SK-N-SH (cell line): Measurements from ENCODE around the gene UBALD1. TPM values are rescaled to one million over a fixed set of nuclear protein-coding genes. Genes with fewer than 3 reads are reported as not detected.

Experiments used
- CTCF ChIA-PET: fragments of 300-600, 350-600 bp; formaldehyde crosslinking; extraction: SDS; loops from one replicate; lab custom pipeline; 2021; lab: Yijun Ruan, JAX
- POLR2A ChIA-PET: fragments of 350-600 bp; sonication (Branson Sonifier 250); formaldehyde crosslinking; extraction: SDS; loops from one replicate; lab custom pipeline; 2020; ENCODE audit warnings: antibody characterized with exemption, inconsistent platforms; lab: Yijun Ruan, JAX
- DNase-seq: peaks from one replicate; pipeline ENCODE4 v3.0.0; 2012
- H2AFZ ChIP-seq: fragments of 200-600 bp; sonication (generic); 2 replicates; pipeline ENCODE4 v1.8.1; 2016; ENCODE audit warnings: antibody characterized with exemption, mild to moderate bottlenecking, low read depth
- H3F3A ChIP-seq: fragments of 200-600 bp; sonication (generic); replicated peaks from 2 replicates; pipeline ENCODE3; 2016; ENCODE audit warnings: antibody characterized with exemption, mild to moderate bottlenecking; ENCODE audit not compliant: insufficient read depth
- H3K27ac ChIP-seq, 2 experiments: fragments of 200-500 bp in 1 of 2; fragments of 200-600 bp in 1 of 2; sonication (Bioruptor generic) in 1 of 2; sonication (generic), shearing (Covaris generic) in 1 of 2; 2 replicates each; pipeline versions ENCODE4 v1.5.1 to v1.6.1; 2014 to 2016; ENCODE audit warnings: low read depth in 2 of 2, inconsistent platforms in 1 of 2, low read length in 1 of 2, mild to moderate bottlenecking in 1 of 2, mixed read lengths in 1 of 2
- H3K27me3 ChIP-seq: fragments of 200-600 bp; sonication (generic), shearing (Covaris generic); 2 replicates; pipeline ENCODE4 v1.6.1; 2016; ENCODE audit warnings: mixed run types; ENCODE audit not compliant: insufficient read depth
- H3K36me3 ChIP-seq, 2 experiments: fragments of 200-500 bp in 1 of 2; fragments of 200-600 bp in 1 of 2; sonication (Bioruptor generic) in 1 of 2; sonication (generic) in 1 of 2; replicated peaks in 1 of 2; 2 replicates each; pipeline versions ENCODE3 to v1.5.1; 2014 to 2016; ENCODE audit warnings: low read length in 1 of 2, mild to moderate bottlenecking in 1 of 2; ENCODE audit not compliant: insufficient read depth in 2 of 2, control insufficient read depth in 1 of 2
- H3K4me1 ChIP-seq, 2 experiments: fragments of 200-500 bp in 1 of 2; fragments of 200-600 bp in 1 of 2; sonication (Bioruptor generic) in 1 of 2; sonication (generic), shearing (Covaris generic) in 1 of 2; 2 replicates each; pipeline versions ENCODE4 v1.5.1 to v1.6.1; 2014 to 2016; ENCODE audit warnings: low read depth in 1 of 2, low read length in 1 of 2, mixed run types in 1 of 2; ENCODE audit not compliant: insufficient read depth in 2 of 2, control insufficient read depth in 1 of 2
- H3K4me2 ChIP-seq: fragments of 200-600 bp; sonication (generic), shearing (Covaris generic); 2 replicates; pipeline ENCODE4 v1.6.1; 2017; ENCODE audit warnings: mixed run types
- H3K4me3 ChIP-seq, 2 experiments: fragments of 200-500 bp in 1 of 2; fragments of 200-600 bp in 1 of 2; sonication (Bioruptor generic) in 1 of 2; sonication (generic), shearing (Covaris generic) in 1 of 2; 2 replicates each; pipeline versions ENCODE4 v1.5.1 to v1.8.1; 2014 to 2016; ENCODE audit warnings: low read depth in 2 of 2, inconsistent platforms in 1 of 2, low read length in 1 of 2, mild to moderate bottlenecking in 1 of 2, mixed read lengths in 1 of 2, moderate library complexity in 1 of 2
- H3K79me2 ChIP-seq: fragments of 200-600 bp; sonication (generic); 2 replicates; pipeline ENCODE4 v1.8.1; 2017; ENCODE audit warnings: mild to moderate bottlenecking; ENCODE audit not compliant: insufficient read depth
- H3K9ac ChIP-seq: fragments of 200-600 bp; sonication (generic); 2 replicates; pipeline ENCODE4 v1.6.1; 2017; ENCODE audit warnings: mixed run types
- H3K9me2 ChIP-seq: fragments of 200-600 bp; sonication (generic); 2 replicates; pipeline ENCODE4 v1.6.1; 2017; ENCODE audit warnings: mixed run types
- H3K9me3 ChIP-seq: fragments of 200-600 bp; sonication (generic); 2 replicates; pipeline ENCODE4 v1.6.1; 2017; ENCODE audit warnings: mixed run types, mild to moderate bottlenecking, moderate library complexity
- H4K20me1 ChIP-seq: fragments of 200-600 bp; sonication (generic); 2 replicates; pipeline ENCODE4 v1.6.1; 2017; ENCODE audit warnings: mild to moderate bottlenecking, mixed run types; ENCODE audit not compliant: insufficient read depth
- CTCF ChIP-seq: fragments of 200-600 bp; sonication (generic); IDR thresholded peaks from 2 replicates; pipeline ENCODE4 v1.6.1; 2017; ENCODE audit warnings: antibody characterized with exemption, mild to moderate bottlenecking, moderate library complexity
- EZH2phosphoT487 ChIP-seq: fragments of 200-600 bp; sonication (generic); IDR thresholded peaks from 2 replicates; pipeline ENCODE4 v1.6.1; 2017; ENCODE audit warnings: low read depth, mixed run types, mild to moderate bottlenecking, antibody characterized with exemption, moderate library complexity, borderline replicate concordance
- JUND ChIP-seq: IDR thresholded peaks from 2 replicates; pipeline ENCODE4 v1.4.0; 2012
- PBX3 ChIP-seq: IDR thresholded peaks from 2 replicates; pipeline ENCODE4; 2012
- RXRA ChIP-seq: IDR thresholded peaks from 2 replicates; pipeline ENCODE4 v1.4.0; 2012; ENCODE audit warnings: low read depth, mild to moderate bottlenecking, borderline replicate concordance
- USF1 ChIP-seq: IDR thresholded peaks from 2 replicates; pipeline ENCODE4 v1.4.0; 2012; ENCODE audit warnings: low read depth, borderline replicate concordance
- YY1 ChIP-seq: IDR thresholded peaks from 2 replicates; pipeline ENCODE4 v1.4.0; 2012; ENCODE audit warnings: low read depth, mild to moderate bottlenecking
- WGBS: methylation state at CpG from one replicate; pipeline ENCODE4 v1.1.6; 2017; ENCODE audit warnings: low lambda C conversion rate; 5-methylcytosine and 5-hydroxymethylcytosine counted together
- polyA plus RNA-seq, 3 experiments: library from polyadenylated mRNA; depleted of rRNA; stranded (reverse); fragments of >200 nt; gene quantifications; 2 replicates each; pipeline ENCODE4 v1.2.3, GENCODE V29; 2012

Gene UBALD1
- polyA plus RNA-seq, 1 of the 3 experiments (the other 2 are of a cell fraction), result 16.7 TPM

GRCh38 chr16:4654964-4655590 lies 40.4 kb upstream of the UBALD1 start:
- Histone ChIP-seq H3K27ac (no peak overlapping the region), H3K79me2 (peaks cover 9% of the 10 kb centered on the region), H3K27me3 (no peaks in the 10 kb centered on the region), H4K20me1 (peaks cover 9% of the 10 kb centered on the region; the same call in 1 of the 2 replicates), H2AFZ (no peak overlapping the region), H3K4me3 (no peak overlapping the region), H3K4me1 (no peaks in the 10 kb centered on the region), H3F3A (no peaks in the 10 kb centered on the region), H3K9me3 (no peaks in the 10 kb centered on the region), H3K4me2 (no peak overlapping the region), H3K9me2 (no peaks in the 10 kb centered on the region), H3K36me3 (peaks cover 9 to 47% of the 10 kb centered on the region in 2 experiments), H3K9ac (no peak overlapping the region)
- ChIA-PET CTCF (interaction anchor here (0.8 kb wide), 1 partner anchor 31 kb away, joined by 3 read pairs; the partner anchor contains the start of gene MGRN1), POLR2A (no interaction called here)
- WGBS, result 97% methylated on average over 6 of the region's 12 CpGs
- no peak for DNase-seq
- TF ChIP-seq USF1 (no peak), RXRA (no peak), EZH2phosphoT487 (no peak)

- H3K79me2 ChIP-seq, result peaks cover 16% of the 10 kb centered on the region
- no peak overlapping the region for H3K9ac ChIP-seq
- H3F3A ChIP-seq, result no peaks in the 10 kb centered on the region
- H2AFZ ChIP-seq, result no peak overlapping the region
- H3K9me2 ChIP-seq, result no peaks in the 10 kb centered on the region
- peaks cover 9 to 44% of the 10 kb centered on the region in 2 experiments for H3K36me3 ChIP-seq
- H3K4me1 ChIP-seq, result no peaks in the 10 kb centered on the region
- H3K27ac ChIP-seq, result no peak overlapping the region
- no peaks in the 10 kb centered on the region for H3K27me3 ChIP-seq
- H3K4me3 ChIP-seq, result no peak overlapping the region
- ChIA-PET POLR2A (no interaction called here), CTCF (no interaction called here)
- H4K20me1 ChIP-seq, result peaks cover 13% of the 10 kb centered on the region; the same call in 1 of the 2 replicates
- 90% methylated on average over 16 of the region's 16 CpGs for WGBS
- no peak for DNase-seq
- no peak overlapping the region for H3K4me2 ChIP-seq
- TF ChIP-seq PBX3 (no peak), YY1 (no peak), CTCF (no peak), JUND (no peak)
- H3K9me3 ChIP-seq, result no peaks in the 10 kb centered on the region
These were observed 39.6 kb upstream of the UBALD1 start for GRCh38 chr16:4654011-4654963.
